ENCODE results near the gene DUSP3.

DNA sequence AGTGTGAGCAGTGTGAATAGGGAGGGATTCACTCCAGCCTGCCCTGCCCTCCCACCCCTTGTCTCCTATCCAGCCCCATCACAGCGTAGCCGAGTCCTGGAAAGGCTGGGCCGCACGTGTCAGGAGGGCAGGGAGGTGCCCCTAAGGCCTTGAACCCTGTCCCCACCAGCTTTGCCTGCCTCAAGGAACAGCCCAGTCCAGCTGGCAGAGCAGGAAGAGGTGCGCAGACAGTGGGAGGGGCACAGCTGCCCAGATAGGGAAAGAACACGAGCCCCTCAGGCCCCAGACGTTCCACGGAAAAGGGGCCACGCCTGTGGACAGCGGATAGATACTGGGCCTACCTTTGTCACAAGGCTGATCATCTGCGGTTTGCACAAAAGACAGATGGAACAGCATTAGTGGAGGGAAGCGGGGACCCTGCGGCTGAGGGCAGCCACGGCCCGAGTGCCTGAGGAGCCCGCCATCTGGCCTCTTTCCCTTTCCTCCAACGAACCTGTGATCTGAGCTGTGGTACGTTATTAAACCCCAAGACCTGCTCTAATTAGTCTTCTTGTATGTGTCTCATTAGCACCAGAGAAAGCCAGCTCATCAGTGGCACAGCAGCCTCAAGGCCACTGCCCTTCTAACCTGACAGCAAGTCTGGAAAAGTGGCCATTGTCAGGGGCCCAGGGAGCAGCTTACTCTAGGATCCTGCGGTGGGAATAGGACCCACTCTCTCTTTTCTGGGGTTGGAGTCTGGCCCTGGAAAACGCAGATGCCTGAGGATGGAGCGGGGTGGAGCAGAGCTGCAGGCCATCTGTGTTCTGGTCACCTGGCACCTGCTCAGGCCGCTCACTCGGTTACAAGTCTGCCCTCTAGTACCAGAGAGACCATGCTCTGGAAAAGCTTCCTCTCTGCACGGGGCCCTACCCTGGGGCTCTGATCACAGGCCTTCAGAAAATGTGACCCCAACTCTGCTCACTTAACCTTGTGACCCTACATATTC is 37.9 kb upstream of the DUSP3 start:
- TF ChIP-seq, protein P1, sequence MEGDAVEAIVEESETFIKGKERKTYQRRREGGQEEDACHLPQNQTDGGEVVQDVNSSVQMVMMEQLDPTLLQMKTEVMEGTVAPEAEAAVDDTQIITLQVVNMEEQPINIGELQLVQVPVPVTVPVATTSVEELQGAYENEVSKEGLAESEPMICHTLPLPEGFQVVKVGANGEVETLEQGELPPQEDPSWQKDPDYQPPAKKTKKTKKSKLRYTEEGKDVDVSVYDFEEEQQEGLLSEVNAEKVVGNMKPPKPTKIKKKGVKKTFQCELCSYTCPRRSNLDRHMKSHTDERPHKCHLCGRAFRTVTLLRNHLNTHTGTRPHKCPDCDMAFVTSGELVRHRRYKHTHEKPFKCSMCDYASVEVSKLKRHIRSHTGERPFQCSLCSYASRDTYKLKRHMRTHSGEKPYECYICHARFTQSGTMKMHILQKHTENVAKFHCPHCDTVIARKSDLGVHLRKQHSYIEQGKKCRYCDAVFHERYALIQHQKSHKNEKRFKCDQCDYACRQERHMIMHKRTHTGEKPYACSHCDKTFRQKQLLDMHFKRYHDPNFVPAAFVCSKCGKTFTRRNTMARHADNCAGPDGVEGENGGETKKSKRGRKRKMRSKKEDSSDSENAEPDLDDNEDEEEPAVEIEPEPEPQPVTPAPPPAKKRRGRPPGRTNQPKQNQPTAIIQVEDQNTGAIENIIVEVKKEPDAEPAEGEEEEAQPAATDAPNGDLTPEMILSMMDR (conservative IDR thresholded peaks at IDR 0.05), result no peak
- no peak for TF ChIP-seq EZH2 (IDR thresholded peaks at IDR 0.05; ENCODE audit: low read depth)

All from PC-9 (cell line).